Effector memory CD4-positive, alpha-beta T cell (primary cell): Measurements from ENCODE around the gene CDK5.

ENCODE experiments used
- DNase-seq, 3 donors: peaks; one replicate each; pipeline ENCODE4 v3.0.0-alpha.2; 2020
- H3K27ac ChIP-seq: 2 replicates; pipeline ENCODE4 v1.7.0; 2013; ENCODE audit warnings: mild to moderate bottlenecking, low read length, moderate library complexity; ENCODE audit not compliant: insufficient read depth, poor library complexity, severe bottlenecking
- H3K27me3 ChIP-seq: replicated peaks from 2 replicates; pipeline ENCODE4 v1.7.0; 2013; ENCODE audit warnings: mild to moderate bottlenecking, low read length; ENCODE audit not compliant: insufficient read depth, control insufficient read depth, poor library complexity, severe bottlenecking
- H3K36me3 ChIP-seq: 2 replicates; pipeline ENCODE4 v1.7.0; 2013; ENCODE audit warnings: mild to moderate bottlenecking, low read length, moderate library complexity; ENCODE audit not compliant: control insufficient read depth, insufficient read depth
- H3K4me1 ChIP-seq: 2 replicates; pipeline ENCODE4 v1.7.0; 2013; ENCODE audit warnings: low read length, mild to moderate bottlenecking; ENCODE audit not compliant: control insufficient read depth, insufficient read depth, poor library complexity, severe bottlenecking
- H3K4me3 ChIP-seq: 2 replicates; pipeline ENCODE4 v1.7.0; 2013; ENCODE audit warnings: low read length, low read depth, mild to moderate bottlenecking; ENCODE audit not compliant: insufficient read depth, poor library complexity, severe bottlenecking
- H3K9me3 ChIP-seq: 2 replicates; pipeline ENCODE4 v1.7.0; 2013; ENCODE audit warnings: mild to moderate bottlenecking, low read length, moderate library complexity; ENCODE audit not compliant: control insufficient read depth
- total RNA-seq, 3 donors: gene quantifications; one replicate each; lab custom pipeline; 2026; lab: John Stamatoyannopoulos, UW

CDK5 gene
- total RNA-seq, result 3.0 to 5.2 (median 4.6) reads per million in 3 donors

DNA sequence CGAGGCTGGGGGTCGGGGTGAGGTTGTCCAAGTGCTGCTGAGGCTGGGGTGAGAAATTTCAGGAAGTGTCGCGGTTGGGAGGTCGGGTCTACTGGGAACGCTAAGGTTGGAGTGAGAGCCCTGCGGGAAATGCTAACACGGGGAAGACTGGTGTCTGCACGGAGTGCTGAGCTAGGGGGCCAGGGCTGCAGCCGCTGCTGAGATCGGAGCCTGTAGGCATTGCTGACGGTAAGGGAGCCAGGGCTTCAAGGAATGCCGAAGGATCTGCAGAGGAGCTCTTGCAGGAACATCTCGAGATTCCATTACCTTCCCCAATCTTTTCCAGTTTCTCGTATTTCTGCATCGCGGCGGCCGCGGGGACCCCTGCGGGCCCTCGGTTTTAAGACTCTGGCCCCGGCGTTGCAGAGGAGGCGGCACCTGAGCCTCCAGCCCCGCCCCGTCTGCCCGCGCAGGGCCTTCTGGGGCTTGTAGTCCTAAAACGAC lies at the start of gene CDK5:
CDK5 (minus strand) TSS at position 392 of the 483 bp plus-strand sequence; CDS start at position 343, 49 bp downstream.
- DNase-seq, result no peak
- Histone ChIP-seq H3K9me3 (no peaks in the 10 kb centered on the region), H3K4me1 (peaks cover 29% of the 10 kb centered on the region), H3K36me3 (peaks cover 2% of the 10 kb centered on the region), H3K4me3 (peak within 1 kb of the TSS; percentile 66), H3K27me3 (no peaks in the 10 kb centered on the region), H3K27ac (peak within 1 kb of the TSS; percentile 77)

DNA sequence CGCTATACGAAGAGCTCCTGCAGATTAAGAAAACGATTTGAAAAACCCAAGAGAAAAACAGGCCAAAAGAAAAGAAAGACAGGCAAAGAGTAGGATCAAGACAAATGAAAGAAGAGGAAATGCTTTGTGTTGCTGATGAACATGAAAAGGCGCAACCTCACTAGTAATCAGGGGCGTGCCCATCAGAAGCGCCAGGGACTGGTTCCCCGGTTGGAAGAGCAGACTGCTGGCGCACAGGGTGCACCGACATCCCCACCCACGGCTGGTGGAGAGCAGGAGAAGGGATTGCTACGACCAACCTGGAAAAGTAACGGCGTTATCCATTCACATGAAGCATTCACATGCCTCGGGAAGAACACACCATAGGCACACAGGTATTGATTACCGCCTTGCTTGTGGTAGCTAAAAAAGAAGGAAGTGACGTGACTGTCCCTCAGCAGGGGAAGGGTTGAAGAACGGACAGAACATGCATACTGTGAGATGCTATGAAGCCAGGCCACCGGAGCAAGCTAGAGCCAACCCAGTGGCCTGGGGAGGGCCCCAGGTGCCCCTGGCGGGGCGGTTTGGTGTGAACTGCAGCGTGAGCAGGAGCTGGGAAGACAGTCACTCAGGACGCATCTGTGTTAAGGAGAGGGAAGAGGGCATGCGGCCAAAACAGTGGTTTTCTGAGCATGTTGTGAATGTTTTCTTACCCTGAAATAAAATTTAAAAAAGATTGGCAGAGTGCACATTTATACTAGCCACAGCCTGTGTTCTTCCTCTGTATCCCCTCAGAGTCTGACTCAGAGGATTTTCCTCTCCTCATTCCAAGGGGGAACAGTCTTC lies 46.9 kb upstream of the CDK5 start:
- H3K27me3 ChIP-seq, result no peaks in the 10 kb centered on the region
- no peak for DNase-seq
- no peak overlapping the region for H3K4me3 ChIP-seq
- peaks cover 3% of the 10 kb centered on the region for H3K36me3 ChIP-seq
- no peaks in the 10 kb centered on the region for H3K4me1 ChIP-seq
- H3K9me3 ChIP-seq, result no peaks in the 10 kb centered on the region
- H3K27ac ChIP-seq, result no peak overlapping the region

DNA sequence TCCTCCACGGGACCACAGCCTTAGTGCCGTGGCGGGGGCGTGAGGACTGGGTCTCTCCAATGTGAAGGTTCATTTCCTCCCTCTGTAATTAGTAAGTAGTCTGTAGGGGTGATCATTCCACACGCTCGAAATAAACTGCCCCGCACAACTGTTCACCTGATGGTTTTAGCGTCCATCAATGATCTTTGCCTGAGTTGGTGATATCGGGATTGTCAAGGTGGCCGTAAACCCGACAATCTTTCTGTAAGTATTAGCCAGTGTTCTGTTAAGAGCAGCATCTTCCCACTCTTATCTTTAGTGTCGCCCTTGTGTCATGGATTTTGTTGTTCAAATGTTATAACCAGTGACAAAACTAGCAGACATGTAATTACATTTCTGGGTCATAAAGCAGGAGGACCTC lies 46.3 kb upstream of the CDK5 start:
- DNase-seq, result no peak
- Histone ChIP-seq H3K4me1 (no peaks in the 10 kb centered on the region), H3K9me3 (no peaks in the 10 kb centered on the region), H3K36me3 (peaks cover 3% of the 10 kb centered on the region), H3K27ac (no peak overlapping the region), H3K27me3 (no peaks in the 10 kb centered on the region), H3K4me3 (no peak overlapping the region)

DNA sequence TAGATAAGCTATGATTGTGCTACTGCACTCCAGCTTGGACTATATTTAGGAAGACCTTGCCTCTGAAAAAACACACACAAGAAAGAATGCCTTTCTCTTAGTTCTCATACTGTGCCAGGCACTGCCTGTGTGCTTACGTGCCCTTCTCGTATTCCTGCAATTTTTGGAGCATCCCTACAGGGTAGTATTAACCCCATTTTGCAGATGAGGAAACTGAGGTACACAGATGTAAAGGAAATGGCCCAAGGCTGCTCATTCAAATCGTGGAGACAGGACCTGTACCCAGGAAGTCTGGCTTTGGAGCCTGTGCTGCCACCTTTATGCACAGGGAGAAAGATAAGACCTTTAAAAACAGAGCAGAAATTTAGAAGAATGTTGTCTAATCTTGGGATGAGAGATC lies 45.3 kb upstream of the CDK5 start:
- Histone ChIP-seq H3K27ac (no peak overlapping the region), H3K9me3 (no peaks in the 10 kb centered on the region), H3K36me3 (peaks cover 3% of the 10 kb centered on the region), H3K4me1 (no peaks in the 10 kb centered on the region), H3K27me3 (no peaks in the 10 kb centered on the region), H3K4me3 (no peak overlapping the region)
- DNase-seq, result no peak

DNA sequence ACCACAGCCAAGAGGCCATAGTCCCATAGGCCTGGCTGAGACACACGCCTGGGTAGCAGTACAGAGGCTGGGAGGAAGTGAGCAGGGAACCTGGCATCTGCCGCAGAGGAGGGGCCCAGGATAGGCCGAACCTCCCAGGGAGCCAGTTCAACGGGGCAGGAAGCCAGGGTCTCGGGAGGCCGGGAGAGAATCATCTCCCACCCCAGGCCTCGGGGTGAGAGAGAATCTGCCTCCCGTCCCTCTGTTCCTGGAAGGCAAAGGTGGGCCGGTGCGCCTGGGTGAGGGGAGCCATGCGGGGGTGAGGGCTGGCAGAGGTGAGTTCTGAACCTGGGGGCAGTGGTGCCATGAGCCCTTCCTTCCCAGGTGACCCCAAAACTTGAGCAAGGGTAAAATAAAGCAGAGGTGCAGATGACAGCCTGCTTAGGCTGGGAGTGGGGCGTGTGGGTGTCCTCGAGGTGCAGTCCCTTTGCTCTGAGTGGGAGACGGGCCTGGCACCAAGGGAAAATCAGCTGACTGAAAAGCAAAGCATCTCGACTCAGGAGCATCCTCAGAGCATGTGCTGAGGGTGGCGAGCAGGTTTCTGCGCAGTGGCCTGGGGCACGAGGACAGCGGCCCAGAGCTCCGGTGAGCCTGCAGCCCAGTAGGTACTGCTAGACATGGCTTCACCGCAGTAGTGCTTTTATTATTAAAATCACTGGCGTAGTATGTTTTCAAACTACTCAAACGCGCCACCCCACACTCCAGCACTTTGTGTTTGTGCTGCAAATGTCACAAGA lies 44.1 kb upstream of the CDK5 start:
- Histone ChIP-seq H3K9me3 (no peaks in the 10 kb centered on the region), H3K27ac (no peak overlapping the region), H3K36me3 (peaks cover 3% of the 10 kb centered on the region), H3K27me3 (no peaks in the 10 kb centered on the region), H3K4me3 (no peak overlapping the region), H3K4me1 (no peaks in the 10 kb centered on the region)
- DNase-seq, result no peak

DNA sequence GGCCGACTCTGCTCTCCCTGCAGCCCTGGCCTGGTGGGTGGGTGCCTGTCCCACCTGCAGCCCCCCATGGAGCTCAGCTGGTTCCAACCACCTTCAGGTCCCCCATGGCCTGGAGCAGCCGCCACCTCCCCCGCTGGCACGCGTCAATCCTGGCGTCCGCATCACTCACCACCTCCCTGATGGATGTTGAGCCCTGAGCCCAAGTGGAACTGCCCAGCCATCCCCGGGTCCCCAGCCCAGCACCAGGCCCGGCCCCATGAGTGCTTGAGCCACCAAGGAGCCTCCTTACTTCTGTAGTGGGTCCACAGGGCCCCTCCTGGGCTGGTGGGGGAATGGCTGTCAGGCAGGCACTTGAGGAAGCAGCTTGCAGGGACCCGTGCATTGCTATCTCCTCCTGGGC lies 43.2 kb upstream of the CDK5 start:
- no peaks in the 10 kb centered on the region for H3K9me3 ChIP-seq
- no peak for DNase-seq
- H3K4me1 ChIP-seq, result no peaks in the 10 kb centered on the region
- H3K4me3 ChIP-seq, result no peak overlapping the region
- no peak overlapping the region for H3K27ac ChIP-seq
- H3K27me3 ChIP-seq, result no peaks in the 10 kb centered on the region
- peaks cover 3% of the 10 kb centered on the region for H3K36me3 ChIP-seq

DNA sequence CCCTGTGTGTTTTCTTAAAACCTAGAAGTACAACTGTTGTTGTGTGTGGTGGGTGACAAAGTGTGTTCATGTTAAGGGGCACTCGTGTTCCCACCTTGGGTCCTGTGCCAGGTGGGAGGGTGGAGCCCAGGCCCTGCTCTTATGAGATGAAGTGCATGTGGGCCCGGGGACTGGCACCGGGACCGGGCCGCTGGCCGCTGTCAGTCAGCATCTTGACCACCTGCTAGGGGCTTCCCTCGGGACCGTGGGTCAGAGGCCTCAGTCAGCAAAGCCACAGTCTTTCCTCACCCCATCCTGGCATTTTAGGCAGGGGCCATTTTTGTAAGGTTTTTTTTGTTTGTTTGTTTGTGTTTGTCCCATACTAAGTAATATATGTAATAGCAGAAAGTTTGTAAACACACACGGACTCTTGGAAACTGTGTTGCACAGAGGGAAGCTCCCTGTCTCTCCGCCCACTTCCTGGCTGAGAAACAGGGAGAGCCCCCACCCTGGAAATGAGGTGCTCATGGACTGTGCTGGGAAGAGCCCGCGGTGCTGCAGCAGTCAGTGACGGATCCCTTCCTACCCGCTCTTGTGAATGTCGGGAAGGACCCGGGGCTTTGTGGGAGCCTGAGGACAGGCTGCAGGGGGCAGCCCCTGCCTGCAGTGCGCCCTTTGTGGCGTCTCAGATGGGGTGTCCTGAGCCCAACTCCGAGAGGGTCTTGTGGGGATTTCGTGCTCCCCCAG lies 42.0 kb upstream of the CDK5 start:
- H3K36me3 ChIP-seq, result peaks cover 2% of the 10 kb centered on the region
- H3K9me3 ChIP-seq, result no peaks in the 10 kb centered on the region
- no peak for DNase-seq
- no peak overlapping the region for H3K27ac ChIP-seq
- H3K4me1 ChIP-seq, result no peaks in the 10 kb centered on the region
- no peaks in the 10 kb centered on the region for H3K27me3 ChIP-seq
- H3K4me3 ChIP-seq, result no peak overlapping the region

DNA sequence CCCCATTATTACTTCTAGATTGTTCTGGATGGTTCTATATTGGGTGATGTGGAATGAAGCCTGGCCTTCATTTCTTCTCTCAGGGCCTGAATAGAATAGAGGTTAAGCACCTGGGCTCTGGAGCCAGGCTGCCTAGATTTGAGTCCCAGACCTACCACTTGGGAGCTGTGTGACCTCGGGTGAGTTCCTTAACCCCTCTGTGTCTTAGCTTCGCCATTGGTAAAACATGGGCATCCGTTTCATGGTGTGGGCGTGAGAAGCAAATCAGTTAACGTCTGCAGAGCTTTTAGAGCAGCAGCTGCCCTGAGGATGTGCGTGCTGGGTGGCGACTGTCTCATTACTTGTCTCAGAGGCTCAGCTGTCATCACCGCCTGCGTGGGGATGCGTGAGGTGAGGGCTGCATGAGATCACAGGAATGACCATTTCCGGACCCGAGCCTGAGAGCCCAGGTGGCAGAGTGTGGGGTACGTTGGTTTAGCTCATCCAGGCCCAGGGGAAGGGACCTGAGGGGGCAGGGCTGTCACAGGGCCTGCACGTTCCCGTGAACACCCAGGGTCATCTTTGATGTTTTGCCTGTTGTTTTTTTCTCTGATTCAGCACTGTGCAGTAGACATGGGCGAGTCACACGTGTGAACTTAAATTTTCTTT lies 38.3 kb upstream of the CDK5 start:
- Histone ChIP-seq H3K4me1 (no peaks in the 10 kb centered on the region), H3K9me3 (no peaks in the 10 kb centered on the region), H3K27ac (peak overlapping the region; percentile 4), H3K4me3 (no peak overlapping the region), H3K27me3 (no peaks in the 10 kb centered on the region), H3K36me3 (no peaks in the 10 kb centered on the region)
- DNase-seq, result no peak

DNA sequence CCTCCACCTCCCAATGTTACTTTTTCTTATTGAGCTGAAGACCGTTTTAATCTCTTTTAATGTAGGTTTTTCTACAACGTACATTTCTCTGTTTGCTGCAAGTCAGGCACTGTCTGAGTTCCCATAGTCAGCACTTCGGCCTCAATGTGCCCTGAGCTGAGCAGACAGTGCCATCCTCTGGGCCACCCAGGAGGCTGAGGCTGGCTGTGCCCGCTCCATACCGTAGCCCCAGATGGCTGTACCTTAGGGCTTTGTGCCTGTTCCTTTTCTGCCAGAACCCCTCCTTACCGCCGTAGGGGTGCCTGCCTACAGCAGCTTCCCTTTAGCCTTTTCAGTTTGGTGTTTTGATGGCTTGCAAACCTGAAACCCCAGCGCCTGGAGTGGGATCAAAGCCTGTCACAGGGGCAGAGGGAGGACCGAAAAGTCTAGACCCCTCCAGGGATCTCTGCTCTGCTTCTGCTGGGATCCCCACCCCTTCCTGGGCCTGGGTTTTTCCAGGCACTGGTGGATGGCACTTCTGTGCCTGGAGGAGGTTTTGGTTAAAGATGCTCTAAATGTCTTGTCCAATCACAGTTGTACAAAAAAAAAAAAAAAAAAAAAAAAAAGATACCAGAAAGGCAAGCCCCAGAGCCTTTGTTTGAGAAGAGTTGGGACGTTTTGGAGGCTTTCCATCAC lies 37.6 kb upstream of the CDK5 start:
- H3K27me3 ChIP-seq, result no peaks in the 10 kb centered on the region
- DNase-seq, result no peak
- H3K27ac ChIP-seq, result no peak overlapping the region
- no peaks in the 10 kb centered on the region for H3K4me1 ChIP-seq
- no peaks in the 10 kb centered on the region for H3K36me3 ChIP-seq
- no peak overlapping the region for H3K4me3 ChIP-seq
- H3K9me3 ChIP-seq, result no peaks in the 10 kb centered on the region
